ENCODE measurements around the gene STXBP6. TPM values are rescaled to one million over a fixed set of nuclear protein-coding genes. Genes with fewer than 3 reads are reported as not detected.

Gene STXBP6
- total and polyA plus RNA-seq, 12 donors, result 12.2 to 49.0 (median 24.4) TPM

DNA sequence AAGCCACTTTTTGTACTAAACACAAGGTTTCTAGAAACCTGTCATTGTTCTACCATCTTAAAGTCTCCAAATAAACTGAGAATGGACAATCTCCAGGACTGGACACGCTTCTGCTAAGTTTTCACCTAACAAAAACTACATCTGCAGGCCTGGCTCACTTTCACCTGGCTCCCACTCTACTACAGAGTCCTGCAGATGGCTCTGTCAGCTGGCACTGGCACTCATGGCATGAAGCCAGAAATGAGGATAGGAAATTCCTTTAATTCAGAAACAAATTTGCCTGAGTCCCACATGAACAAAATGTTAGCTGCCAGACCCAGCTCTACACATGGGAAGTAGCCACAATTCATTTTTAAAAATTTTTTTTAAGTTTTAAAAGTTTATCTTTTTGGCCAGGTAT is 42.1 kb downstream of the STXBP6 start:
- Histone ChIP-seq H3K27ac (peak overlapping the region in 5 of 10 donors; percentile 2 to 43 (median 33)), H3K27me3 (no peaks in the 10 kb centered on the region), H3K4me3 (no peak overlapping the region), H3K36me3 (no peaks in the 10 kb centered on the region), H3K9me3 (no peaks in the 10 kb centered on the region), H3K4me1 (peaks cover 0 to 83% (median 54%) of the 10 kb centered on the region in 9 donors)
- intact Hi-C loops (cut with DNase I), result loop anchor here in 1 of 10 donors (5.0 kb wide), 1 partner anchor 34 kb away; no protein-coding TSS in a partner anchor
- TF ChIP-seq, protein P1, sequence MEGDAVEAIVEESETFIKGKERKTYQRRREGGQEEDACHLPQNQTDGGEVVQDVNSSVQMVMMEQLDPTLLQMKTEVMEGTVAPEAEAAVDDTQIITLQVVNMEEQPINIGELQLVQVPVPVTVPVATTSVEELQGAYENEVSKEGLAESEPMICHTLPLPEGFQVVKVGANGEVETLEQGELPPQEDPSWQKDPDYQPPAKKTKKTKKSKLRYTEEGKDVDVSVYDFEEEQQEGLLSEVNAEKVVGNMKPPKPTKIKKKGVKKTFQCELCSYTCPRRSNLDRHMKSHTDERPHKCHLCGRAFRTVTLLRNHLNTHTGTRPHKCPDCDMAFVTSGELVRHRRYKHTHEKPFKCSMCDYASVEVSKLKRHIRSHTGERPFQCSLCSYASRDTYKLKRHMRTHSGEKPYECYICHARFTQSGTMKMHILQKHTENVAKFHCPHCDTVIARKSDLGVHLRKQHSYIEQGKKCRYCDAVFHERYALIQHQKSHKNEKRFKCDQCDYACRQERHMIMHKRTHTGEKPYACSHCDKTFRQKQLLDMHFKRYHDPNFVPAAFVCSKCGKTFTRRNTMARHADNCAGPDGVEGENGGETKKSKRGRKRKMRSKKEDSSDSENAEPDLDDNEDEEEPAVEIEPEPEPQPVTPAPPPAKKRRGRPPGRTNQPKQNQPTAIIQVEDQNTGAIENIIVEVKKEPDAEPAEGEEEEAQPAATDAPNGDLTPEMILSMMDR (IDR thresholded peaks at IDR 0.05), result no peak
- WGBS, 2 donors, result 47 to 50% methylated on average over 1 of the region's 1 CpG
- peak in 1 of 2 donors; percentile 10 for DNase-seq
- no peak for ATAC-seq

DNA sequence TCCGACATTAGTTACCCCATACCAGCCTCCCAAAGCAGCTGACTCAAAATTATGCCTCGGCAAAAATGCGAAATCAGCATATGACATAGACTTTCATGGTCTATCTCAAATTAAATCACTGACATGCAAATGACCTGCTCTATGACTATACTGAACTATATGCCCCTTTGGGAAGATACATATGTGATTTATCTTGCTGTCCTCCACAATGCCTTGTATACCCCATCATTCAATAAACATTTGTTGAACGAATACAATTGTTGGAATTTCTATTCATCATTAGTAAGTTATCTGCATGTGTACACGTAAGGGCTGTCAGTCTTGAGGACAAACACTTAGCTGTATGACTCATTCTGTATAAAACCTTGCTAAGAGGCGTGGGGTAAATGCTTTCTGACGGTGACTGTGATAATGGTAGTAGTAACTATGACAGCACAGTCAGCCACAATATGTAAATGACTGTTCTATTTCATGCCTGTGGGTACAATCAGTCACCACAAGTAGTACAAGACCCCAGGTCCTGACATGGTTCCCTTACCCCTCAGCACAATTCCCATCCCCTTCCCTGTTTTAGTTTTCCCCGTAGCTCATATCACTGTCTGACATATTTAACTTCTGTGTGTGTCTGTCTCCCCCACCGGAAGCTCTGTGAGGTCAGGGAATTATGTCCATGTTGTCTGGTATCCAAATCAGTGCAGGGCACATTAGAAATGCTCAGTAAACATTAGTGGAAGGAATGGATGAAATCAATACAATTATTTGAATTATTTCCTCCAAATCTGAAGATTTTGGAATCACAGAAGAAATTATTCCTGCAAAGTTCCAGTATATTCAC is 42.8 kb downstream of the STXBP6 start:
- Histone ChIP-seq H3K4me3 (no peak overlapping the region), H3K9me3 (no peaks in the 10 kb centered on the region), H3K27me3 (no peaks in the 10 kb centered on the region), H3K4me1 (peaks cover 0 to 89% (median 56%) of the 10 kb centered on the region in 9 donors), H3K36me3 (no peaks in the 10 kb centered on the region), H3K27ac (peak overlapping the region in 5 of 10 donors; percentile 2 to 43 (median 33))
- TF ChIP-seq, protein P1 (IDR thresholded peaks at IDR 0.05), result no peak
- WGBS, 2 donors, result 37 to 55% methylated on average over 9 of the region's 9 CpGs
- DNase-seq, result peak in 1 of 2 donors; percentile 7
- intact Hi-C loops (cut with DNase I), result loop anchor here in 1 of 10 donors (5.0 kb wide), 1 partner anchor 35 kb away; no protein-coding TSS in a partner anchor
- peak; percentile 27 to 95 (median 80) for ATAC-seq

DNA sequence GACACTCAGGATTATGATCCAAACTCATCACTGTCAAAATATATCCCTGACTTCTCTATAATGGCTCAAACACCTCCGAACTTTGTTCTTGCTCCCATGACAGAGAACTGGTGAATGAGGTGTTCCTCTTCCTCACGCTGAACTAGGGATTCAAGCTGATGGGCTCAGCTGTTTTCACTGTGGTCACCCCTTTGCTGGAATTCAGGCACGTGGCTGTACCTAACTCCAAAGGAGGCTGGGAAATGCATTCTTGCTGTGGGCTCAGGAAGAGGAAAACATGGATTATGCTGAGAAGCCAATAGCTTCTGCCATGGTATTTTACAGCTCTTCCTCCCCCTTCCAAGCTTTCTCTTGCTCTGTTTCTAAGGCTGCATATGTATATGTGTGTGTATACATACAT is 43.9 kb downstream of the STXBP6 start:
- ATAC-seq (no peak), DNase-seq (no peak)
- 78 to 86% methylated on average over 3 of the region's 3 CpGs for WGBS, 2 donors
- H3K36me3 ChIP-seq, result no peaks in the 10 kb centered on the region
- H3K9me3 ChIP-seq, result no peaks in the 10 kb centered on the region
- peaks cover 0 to 91% (median 62%) of the 10 kb centered on the region in 9 donors for H3K4me1 ChIP-seq
- TF ChIP-seq, protein P1 (IDR thresholded peaks at IDR 0.05), result no peak
- no peak overlapping the region for H3K4me3 ChIP-seq
- intact Hi-C loops (cut with DNase I), result loop anchor here in 1 of 10 donors (5.0 kb wide), 1 partner anchor 36 kb away; no protein-coding TSS in a partner anchor
- no peaks in the 10 kb centered on the region for H3K27me3 ChIP-seq
- no peak overlapping the region for H3K27ac ChIP-seq

DNA sequence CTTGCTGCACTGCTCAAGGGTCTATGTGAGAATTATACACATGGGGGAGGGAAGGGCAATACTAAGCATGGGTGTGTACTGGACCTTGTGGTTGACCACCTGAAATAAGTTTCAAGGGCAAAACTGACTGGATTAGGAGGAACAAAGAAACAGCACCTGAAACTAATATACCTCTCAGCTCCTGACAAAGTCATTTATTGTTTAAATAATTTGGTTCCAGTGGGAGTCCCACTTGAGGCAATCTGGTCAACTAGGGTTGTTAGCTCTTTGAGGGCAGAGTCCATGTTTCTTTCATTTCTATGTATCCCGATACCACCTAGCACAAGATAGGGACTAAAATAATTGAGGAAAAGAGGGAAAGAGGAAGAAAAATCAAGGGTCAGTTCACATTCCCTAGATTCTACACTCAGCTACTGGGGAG is 45.5 kb downstream of the STXBP6 start:
- TF ChIP-seq, protein P1 (IDR thresholded peaks at IDR 0.05), result no peak
- DNase-seq (no peak), ATAC-seq (no peak)
- no peaks in the 10 kb centered on the region for H3K27me3 ChIP-seq
- 98 to 100% methylated on average over 1 of the region's 1 CpG for WGBS, 2 donors
- H3K36me3 ChIP-seq, result no peaks in the 10 kb centered on the region
- intact Hi-C loops (cut with DNase I), result loop anchor here in 2 of 10 donors (5.0 kb wide), 1 partner anchor 37 kb away; no protein-coding TSS in a partner anchor
- H3K9me3 ChIP-seq, result no peaks in the 10 kb centered on the region
- H3K4me1 ChIP-seq, result peaks cover 0 to 82% (median 53%) of the 10 kb centered on the region in 9 donors
- H3K27ac ChIP-seq, result peak overlapping the region in 6 of 10 donors; percentile 19 to 57 (median 32)
- H3K4me3 ChIP-seq, result no peak overlapping the region
